GM19025 (cell line): ENCODE measurements around the gene OR1L6.

Experiments used
- ATAC-seq: cut with Tn5 transposase; IDR thresholded peaks from one replicate; pipeline ENCODE4 v1.9.1; 2021; ENCODE audit warnings: mild to moderate bottlenecking, low read depth, moderate library complexity; ENCODE audit not compliant: unreplicated experiment

The OR1L6 gene, protein sequence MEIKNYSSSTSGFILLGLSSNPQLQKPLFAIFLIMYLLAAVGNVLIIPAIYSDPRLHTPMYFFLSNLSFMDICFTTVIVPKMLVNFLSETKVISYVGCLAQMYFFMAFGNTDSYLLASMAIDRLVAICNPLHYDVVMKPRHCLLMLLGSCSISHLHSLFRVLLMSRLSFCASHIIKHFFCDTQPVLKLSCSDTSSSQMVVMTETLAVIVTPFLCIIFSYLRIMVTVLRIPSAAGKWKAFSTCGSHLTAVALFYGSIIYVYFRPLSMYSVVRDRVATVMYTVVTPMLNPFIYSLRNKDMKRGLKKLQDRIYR

DNA sequence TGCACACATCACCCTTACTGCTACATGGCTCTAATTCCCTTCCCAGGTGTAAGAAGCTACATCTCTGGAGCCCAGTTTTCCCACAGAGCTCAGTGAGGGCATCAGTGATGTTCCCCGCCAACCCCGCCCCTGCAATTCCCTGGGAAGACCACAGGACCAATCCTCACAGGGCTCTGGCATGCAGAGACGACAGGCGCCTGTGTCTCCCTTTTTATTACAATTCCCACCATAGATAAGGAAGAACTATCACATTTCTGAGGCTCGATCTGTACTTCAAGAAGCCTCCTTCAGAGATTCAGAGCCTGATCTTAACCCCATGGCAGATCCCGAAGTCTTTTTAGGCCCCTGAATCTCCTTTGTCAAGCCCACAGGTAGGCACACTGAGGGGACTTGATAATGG, at the start of gene OR1L6:
Gene OR1L6, plus strand, starts transcription at position 301 of the 400 bp plus-strand sequence. CDS start 7,545 bp downstream, outside the sequence.
- ATAC-seq, result no peak

DNA sequence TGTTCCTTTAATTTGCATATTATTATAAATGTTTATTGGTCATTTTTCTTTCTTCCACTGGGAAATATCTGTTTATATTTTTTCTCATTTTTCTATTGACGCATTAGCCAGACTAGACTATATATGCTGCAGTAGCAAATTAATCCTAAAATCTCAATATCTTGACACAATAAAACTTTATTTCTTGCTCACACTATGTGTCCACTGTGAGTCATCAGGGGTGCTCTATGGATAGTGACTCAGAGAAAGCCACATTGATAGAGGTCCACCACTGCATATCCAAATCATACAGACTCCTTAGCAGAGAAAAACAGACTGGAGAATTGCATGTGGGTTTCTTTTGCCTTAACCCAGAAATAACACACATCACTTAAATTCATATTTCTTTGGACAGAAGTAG, 46.4 kb upstream of the OR1L6 start:
- no peak for ATAC-seq

DNA sequence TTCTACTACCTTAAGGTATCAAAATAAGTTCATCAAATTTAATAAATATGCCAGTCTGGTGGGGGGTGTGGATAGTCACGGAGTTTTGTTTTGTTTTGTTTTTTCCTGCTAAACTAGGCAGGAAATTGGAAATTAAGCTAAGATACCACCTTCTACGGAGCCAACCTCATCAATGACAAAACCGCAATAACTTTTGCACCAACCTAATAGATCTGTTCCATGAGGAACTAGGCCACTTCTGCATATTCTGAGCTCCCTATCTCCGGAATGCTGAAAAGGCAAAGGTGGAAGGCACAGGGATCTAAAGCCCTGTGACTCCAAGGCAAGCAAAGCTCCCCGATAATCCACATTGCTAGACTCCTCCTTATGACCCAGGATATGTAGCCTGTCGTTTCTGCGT, 24.1 kb upstream of the OR1L6 start:
- no peak for ATAC-seq

DNA sequence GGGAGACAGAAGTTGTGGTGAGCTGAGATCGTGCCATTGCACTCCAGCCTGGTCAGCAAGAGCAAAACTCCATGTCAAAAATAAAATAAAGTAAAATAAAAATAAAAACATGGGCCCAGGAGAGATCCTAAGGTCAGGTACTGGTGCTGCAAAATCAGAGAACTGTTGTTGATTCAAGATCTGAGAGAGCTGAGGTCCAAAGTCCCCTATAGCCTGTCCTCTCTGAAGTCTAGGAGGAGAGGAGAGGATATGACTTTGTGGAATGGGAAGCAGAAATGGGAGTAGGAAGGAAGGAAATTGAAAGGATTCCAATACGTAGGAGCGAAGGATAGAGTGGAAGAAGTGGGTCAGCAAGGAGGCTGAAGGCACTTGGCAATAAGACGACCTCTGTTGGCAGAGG, 22.9 kb upstream of the OR1L6 start:
- no peak for ATAC-seq

DNA sequence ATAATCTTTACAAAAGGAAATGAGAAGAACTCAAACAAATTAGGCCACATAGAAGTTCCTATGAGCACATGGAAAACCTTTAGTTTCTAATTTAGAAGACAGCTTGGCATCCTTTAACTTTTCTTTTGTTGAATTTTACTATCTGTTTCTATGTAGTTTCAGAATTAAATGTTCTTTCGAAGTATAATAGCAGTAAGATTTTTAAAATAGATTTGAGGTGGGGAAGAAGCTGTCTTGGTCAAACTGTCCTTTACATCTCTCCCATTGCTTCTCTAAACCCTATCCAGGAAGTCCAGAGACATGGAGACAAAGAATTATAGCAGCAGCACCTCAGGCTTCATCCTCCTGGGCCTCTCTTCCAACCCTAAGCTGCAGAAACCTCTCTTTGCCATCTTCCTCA, 18.4 kb upstream of the OR1L6 start, which contains the start of gene OR1L4:
Gene OR1L4, plus strand, starts transcription at position 301 of the 400 bp plus-strand sequence. Its CDS starts 0 bp downstream, at position 301.
- ATAC-seq, result no peak

DNA sequence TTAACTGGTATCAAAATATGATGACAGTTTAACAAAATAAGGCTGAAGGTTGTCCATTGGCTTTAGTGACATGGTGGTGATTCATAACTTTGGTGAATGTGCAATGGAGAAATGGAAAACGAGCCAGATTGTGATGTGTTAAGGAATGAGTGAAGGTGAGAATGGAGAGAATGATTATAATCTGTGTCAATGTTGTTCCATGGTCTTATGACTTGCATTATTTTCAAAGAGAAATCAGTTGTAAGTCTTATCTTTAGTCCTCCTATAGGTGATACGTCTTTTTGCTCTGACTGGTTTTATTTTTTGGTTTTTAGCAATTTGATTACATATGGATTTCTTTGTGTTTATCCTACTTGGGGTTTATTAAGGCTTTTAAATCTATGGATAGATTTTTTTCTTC, 12.7 kb downstream of the OR1L6 start:
- ATAC-seq, result no peak

DNA sequence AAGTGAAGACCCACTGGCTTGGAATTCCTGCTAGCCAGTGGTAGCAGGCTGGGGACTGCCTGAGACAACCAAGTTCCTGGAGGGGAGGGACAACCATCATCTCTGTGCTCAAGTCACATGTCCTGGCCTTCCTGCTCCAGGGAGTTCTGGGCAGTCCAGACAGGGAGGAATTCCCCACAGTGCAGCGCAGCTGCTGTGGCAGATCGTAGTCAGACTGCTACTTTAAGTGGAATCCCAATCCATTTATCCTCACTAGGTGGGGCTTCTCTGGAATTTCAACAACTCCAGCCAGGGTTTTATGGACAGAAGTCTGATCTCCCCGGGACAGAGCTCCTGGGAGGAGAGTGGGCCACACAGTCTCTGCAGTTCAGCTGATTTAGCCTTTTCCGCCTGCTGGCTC, 25.7 kb downstream of the OR1L6 start:
- ATAC-seq, result no peak

DNA sequence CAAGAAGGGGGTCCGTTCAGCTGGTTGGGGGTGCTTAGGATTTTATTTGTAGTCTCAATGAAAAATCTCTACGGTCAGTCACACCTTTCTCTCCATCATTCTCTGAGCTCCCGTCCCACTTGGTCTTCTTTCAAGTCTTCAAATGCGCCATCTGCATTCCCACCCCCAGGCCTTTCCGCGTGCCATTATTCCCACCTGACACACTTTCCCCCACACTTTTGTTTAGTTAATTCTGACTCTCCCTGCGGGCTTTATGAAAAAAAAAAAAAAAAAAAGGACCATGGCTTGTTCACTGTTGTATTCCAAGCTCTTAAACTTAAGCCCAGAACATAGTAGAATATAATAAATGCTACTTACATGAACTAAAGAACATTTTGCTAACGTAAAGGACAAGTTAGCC, 34.9 kb downstream of the OR1L6 start:
- no peak for ATAC-seq

DNA sequence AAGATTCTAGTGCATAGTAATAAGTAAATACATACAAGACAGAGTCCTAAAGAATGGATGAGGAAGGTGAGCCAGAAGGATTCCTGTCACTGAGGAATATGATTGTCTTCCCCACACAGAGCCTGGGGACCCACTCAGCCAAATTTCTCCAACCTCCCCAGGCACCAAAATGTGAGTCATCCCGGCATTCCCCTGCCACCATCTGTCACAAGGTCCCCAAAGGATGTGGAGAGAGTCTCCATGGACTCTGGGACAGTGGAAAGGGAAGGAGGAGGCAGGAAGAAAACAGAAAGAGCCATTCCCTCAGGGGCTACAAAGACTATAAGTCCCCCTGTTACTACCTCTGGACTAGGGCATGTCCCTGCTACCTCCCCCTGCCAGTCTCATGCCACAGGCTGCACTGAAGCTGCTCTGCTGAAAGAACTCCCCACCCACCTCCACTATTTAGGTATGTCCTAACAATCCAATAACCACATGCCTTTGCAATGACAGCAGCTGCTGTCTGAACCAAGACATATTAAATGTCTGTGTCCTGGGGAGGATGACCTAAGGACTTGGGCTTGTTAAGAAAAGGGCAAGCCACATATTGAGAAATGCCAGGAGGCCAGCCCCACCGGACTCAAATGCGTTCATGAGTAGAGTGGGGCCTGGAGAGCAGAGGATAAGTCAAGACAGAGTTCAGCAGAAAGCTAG, 36.0 kb downstream of the OR1L6 start:
- ATAC-seq, result no peak

DNA sequence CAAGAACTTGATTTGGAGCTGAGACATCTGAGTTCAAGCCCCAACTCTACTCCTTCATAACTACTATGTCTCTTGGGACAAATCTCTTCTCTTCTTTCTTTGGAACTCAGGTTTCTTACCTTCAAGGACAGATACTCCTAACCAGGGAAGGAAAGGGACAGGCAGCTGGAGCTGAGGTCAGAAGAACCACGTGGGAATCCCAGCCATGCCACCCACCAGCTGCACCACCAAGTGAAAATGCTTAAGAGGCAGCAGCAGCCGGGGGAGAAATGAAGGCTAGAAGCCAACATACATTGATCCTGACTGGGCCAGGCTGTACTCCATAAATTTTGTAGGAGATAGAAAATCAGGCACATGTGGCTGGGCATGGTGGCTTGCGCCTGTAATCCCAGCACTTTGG, 37.1 kb downstream of the OR1L6 start:
- no peak for ATAC-seq

DNA sequence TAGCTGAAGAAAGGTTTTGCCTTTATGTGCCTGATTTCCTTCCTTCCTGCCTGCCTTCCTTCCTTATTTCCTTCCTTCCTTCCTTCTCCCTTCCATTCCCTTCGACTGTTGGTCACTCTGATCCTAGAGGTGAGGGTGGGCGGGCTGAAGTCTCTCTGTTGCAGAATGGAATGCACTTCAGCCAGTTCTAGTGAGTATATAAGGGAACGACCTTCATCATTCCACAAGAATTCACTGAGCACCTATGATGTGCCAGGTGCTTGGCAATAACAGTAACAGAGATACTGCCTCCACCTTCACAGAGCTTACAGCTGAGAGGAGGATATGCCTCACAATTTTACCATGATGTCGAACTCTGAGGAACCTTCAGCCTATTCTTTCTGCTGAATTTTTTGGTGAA, 37.9 kb downstream of the OR1L6 start:
- no peak for ATAC-seq

DNA sequence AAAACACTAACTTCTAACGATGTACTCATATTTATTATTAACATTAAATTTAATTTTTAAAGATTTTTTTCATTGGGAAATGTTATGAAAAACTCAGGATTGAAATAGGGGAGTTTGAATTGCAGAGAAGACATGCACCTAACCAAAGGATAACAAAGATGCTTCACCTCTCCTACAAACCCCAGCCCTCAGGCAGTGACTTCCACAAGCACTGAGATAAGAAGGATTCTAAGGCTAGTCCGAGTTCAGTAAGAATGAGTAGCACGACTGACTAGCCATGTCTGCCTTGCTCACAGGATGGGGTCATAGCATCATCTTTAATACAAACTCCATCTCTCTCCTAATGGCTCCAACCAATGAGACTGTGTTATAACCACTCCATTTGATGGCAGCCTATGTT, 39.6 kb downstream of the OR1L6 start:
- ATAC-seq, result no peak

DNA sequence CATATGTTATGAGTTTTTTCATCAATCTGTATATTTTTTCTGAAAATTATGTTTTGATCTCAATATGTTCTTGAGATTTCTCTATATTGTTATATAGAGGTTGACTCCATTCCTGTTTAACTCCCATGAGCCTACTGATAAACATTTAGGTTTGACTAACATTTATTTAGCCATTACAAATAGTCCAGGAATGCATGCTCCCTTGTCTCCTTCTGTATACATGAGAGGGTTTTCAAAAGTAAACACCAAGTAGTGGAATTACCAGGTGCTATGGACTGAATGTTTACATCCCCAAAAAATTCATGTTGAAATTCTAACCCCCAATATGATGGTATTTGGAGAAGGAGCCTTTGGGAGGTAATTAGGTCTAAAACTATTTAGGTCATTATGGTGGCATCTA, 43.2 kb downstream of the OR1L6 start:
- ATAC-seq, result no peak

DNA sequence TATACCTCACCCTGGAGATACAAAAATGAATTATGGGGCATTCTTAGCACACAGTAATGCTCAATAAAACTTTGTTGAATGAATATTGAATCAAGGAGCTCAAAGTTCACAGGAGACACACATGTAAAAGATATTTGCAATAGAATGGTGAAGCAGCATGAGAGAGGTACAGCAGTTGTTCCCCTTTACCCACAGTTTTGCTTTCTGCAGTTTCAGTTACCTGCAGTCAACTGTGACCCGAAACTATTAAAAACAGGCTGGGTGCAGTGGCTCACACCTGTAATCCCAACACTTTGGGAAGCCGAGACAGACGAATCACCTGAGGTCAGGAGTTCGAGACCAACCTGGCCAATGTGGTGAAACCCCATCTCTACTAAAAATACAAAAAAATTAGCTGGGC, 44.2 kb downstream of the OR1L6 start:
- no peak for ATAC-seq

DNA sequence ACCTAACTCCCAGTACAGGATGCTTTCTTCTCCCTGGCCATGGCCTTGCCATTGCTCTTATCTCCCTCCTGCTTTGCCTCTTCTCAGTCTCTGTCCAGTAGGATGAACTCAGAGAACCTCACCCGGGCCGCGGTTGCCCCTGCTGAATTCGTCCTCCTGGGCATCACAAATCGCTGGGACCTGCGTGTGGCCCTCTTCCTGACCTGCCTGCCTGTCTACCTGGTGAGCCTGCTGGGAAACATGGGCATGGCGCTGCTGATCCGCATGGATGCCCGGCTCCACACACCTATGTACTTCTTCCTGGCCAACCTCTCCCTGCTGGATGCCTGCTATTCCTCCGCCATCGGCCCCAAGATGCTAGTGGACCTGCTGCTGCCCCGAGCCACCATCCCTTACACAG, 46.7 kb downstream of the OR1L6 start, which contains the start of gene OR5C1:
Gene OR5C1, plus strand, starts transcription at position 103 of the 400 bp plus-strand sequence. Its CDS starts 0 bp downstream, at position 103.
- ATAC-seq, result no peak

DNA sequence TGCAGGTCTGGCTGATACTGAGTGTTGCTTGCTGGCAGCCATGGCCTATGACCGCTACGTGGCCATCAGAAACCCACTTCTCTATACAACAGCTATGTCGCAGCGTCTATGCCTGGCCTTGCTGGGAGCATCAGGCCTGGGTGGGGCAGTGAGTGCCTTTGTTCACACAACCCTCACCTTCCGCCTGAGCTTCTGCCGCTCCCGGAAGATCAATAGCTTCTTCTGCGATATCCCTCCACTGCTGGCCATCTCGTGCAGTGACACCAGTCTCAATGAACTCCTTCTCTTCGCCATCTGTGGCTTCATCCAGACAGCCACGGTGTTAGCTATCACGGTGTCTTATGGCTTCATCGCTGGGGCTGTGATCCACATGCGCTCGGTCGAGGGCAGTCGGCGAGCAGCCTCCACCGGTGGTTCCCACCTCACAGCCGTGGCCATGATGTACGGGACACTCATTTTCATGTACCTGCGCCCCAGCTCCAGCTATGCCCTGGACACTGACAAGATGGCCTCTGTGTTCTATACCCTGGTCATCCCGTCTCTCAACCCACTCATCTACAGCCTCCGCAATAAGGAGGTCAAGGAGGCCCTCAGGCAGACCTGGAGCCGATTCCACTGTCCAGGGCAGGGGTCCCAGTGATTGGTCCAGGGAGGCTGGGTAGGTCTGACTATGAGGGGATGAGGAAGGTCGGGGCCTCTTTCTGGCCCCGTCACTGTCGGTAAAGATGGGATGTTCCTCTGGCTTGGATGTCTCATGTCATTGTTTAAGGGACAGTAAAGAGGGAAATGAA, 47.3 kb downstream of the OR1L6 start:
- ATAC-seq, result no peak

DNA sequence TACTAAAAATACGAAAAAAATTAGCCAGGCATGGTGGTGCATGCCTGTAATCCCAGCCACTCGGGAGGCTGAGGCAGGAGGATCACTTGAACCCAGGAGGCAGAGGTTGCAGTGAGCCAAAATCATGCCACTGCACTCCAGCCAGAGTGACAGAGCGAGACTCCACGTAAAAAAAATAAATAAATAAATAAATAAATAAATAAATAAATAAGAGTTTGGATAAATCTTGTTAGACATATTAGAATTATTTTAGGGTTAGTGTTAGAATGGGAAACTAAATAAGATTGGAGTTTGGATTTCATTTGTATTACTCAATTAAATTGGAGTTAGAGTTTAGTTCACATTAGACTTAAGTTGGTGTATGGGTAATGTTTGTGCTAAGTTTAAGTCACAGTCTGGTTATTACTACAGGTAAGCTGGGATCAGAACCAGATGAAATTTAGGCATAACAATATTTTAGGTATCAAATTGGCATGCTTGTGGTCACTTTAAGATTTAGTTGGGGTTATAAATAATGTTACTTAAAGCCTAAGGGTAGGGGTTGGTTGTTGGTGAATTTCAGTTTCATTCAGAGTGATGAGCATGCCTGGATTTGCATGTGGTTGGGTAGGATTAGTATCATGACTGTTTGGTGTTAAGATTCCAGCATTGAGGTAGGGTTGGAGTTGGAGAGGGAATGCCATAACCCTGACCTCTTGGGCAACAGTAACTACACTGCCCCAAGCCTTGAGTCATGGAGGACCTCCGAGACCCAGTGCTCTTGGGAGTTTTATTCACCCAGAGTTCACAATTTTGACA, 50.0 kb downstream of the OR1L6 start:
- no peak for ATAC-seq

DNA sequence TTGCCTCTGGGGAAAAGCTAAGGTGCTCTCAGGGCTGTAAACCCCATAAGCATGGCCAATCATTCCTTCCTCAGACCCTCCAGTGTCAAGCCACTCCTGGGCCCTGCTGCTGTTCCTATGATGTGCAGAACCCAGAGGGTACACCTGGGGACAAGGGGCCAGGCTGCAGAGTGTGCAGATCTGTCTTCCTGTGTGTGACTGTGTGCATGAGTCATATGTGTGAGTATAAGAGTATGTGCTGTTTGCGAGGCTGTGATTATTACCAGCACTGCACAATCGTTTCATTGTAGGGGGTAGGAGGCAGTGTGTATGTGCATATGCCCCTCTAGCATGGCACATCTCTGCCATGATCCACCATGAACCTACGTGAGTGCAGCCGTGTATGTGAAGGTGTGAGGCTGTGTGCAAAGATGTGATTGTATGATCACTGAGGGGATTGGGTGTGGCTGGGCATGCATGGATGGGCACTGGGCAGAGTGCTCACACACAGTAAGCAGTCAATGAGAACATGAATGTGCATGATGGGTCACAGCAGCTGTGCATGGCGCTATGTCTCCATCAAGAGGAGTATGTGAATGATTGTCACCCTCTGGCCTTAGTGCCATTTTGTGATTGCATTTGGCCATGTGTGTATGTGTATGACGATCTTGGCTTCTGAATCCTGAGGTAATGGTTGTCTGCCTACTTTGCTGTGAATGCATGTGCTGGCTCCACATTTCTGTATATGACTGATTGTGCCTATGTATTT, 55.4 kb downstream of the OR1L6 start:
- ATAC-seq, result no peak
